ENCODE results near the gene DENND1C. TPM values are rescaled to one million over a fixed set of nuclear protein-coding genes. Genes with fewer than 3 reads are reported as not detected.
"Not testable (repeated sequence)": the region's sequence is repeated elsewhere in the genome, so short reads cannot be mapped to it uniquely, and the experiment has no call there.

Gene DENND1C
- total RNA-seq, 1 donor from 2014 or later: 0.78 TPM

GRCh38 chr19:6431891-6432290, 49.7 kb downstream of the DENND1C start:
- intact Hi-C loops (cut with DNase I): no loop called here
- DNase-seq (ENCODE audit: low spot score): no peak

- DNase-seq (ENCODE audit: low spot score): no peak
These were observed 52.0 kb downstream of the DENND1C start for GRCh38 chr19:6429419-6430221.

GRCh38 chr19:6428692-6429418, 52.7 kb downstream of the DENND1C start:
- DNase-seq (ENCODE audit: low spot score); intact Hi-C loops (cut with DNase I): not testable (repeated sequence)

More at GRCh38 chr19:6429419-6430221, 52.0 kb downstream of the DENND1C start:
- intact Hi-C loops (cut with DNase I): no loop called here

DNA sequence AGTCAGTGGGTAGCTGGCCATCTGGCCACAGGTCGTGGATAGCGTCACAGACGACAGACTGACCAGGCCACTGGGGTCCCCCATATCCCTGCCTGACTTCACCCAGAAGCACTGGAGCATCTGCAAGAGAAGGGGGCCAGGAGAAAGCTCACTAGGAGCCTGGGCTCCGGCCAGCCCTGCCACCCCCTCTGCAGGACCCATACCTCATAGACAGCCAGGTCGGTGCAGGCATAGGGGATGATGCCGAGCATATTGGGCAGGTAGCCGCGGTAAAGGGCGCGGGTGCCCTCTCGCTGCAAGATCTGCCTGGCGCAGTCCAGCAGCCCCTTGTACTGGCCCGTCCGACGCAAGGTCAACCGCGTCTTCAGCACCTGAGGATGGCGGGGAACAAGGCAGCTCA, 54.5 kb downstream of the DENND1C start:
- intact Hi-C loops (cut with DNase I): no loop called here
- no peak for DNase-seq (ENCODE audit: low spot score)

- DNase-seq (ENCODE audit: low spot score): no peak
- intact Hi-C loops (cut with DNase I): no loop called here
These were observed 55.6 kb downstream of the DENND1C start for GRCh38 chr19:6425732-6426620.

- DNase-seq (ENCODE audit: low spot score): peak; percentile 100
- intact Hi-C loops (cut with DNase I): loop anchor here (5.0 kb wide), 1 partner anchor 53 kb away; the partner anchor contains the start of gene ALKBH7
These were observed 56.5 kb downstream of the DENND1C start for GRCh38 chr19:6424939-6425731.

DNA sequence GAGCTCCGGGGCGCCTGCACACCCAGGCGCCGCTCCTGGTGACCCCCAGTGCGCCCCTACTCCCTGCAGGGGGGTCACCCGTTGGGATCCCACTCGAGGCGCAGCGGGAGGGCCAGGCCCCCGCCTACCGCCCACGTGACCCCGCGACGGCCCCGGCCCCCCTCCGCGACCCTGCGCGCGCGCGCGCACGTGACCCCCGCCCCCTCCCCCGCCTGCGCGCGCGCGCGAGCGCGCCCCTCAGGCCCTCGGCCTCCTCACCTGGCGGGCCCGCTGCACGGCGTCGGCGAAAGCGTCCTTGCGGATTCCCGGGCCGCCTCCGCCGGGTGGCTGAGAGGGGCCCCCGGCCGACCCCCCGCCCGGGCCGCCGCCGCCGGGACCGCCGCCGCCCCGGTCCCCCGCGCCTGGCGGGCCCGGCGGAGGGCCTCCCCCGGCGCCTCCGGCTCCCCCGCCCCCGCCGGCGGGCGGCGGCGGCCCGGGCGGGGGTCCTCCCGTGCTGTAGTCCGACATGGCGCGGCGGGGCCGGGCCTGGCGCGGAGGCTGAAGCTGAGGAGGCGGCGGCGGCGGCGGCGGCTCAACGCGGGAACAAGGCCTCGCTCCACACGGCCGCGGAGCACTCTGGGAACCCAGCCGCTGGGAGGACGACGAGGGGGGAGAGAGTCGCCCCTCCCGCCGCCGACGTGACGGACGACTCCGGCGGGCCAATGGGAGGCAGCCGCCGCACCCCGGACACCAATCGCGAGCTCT, 57.2 kb downstream of the DENND1C start, which contains the start of gene KHSRP:
KHSRP (minus strand) TSS at position 617 of the 744 bp plus-strand sequence; CDS start at position 507, 110 bp downstream.
- intact Hi-C loops (cut with DNase I): loop anchor here (5.0 kb wide), 1 partner anchor 52 kb away; the partner anchor contains the start of gene ALKBH7
- no peak for DNase-seq (ENCODE audit: low spot score)

GRCh38 chr19:6423499-6424194, 57.9 kb downstream of the DENND1C start:
- intact Hi-C loops (cut with DNase I): loop anchor here (5.0 kb wide), 1 partner anchor 51 kb away; the partner anchor contains the start of gene ALKBH7
- DNase-seq (ENCODE audit: low spot score): no peak

DNA sequence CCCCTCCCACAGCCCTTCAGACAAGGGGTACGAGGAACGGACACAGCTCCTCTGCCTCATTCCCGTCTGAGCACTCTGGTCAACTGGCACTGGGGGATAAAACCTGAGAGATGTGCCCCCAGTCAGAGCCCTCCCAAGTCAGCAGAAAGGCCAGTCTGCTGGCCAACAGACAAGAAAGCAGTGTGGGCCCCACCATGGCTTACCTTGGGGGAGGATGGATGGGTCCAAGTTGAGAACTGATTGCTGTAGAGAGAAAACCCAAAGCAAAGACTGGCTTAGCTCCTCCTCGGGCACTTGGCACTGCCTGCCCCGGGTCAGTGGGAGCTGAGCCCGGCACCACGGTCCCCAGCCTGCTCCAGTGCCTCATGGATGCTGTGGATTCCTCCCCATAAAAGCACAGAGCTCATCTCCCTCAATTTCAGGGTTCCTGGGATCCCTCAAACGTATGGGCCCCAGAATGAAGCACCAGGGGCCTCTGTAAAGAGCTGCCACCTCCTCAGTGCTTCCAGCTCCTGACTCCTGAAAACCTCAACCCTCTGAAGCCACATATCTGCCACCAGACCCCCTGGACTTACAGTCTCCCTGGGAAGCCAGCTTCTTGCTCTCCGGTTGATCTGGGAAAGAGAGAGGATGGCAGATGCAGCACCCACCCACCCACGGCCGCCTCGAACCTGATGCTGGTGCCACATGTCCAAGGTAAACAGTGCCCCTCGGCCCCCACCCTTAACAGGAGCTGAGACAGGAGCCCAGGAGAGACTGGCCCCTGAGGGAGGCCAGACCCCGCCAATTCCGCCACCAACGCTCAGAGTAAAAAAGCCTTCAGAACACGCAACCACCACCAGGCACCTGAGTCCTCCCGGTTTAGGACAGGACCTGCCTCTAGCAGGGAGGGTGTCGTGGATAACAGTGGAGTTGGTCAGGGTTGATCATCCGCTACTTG, 60.2 kb downstream of the DENND1C start:
- DNase-seq (ENCODE audit: low spot score): no peak
- intact Hi-C loops (cut with DNase I): loop anchor here (5.0 kb wide), 1 partner anchor 49 kb away; the partner anchor contains the start of gene ALKBH7

GRCh38 chr19:6418562-6418932, 63.0 kb downstream of the DENND1C start:
- intact Hi-C loops (cut with DNase I): no loop called here

DNA sequence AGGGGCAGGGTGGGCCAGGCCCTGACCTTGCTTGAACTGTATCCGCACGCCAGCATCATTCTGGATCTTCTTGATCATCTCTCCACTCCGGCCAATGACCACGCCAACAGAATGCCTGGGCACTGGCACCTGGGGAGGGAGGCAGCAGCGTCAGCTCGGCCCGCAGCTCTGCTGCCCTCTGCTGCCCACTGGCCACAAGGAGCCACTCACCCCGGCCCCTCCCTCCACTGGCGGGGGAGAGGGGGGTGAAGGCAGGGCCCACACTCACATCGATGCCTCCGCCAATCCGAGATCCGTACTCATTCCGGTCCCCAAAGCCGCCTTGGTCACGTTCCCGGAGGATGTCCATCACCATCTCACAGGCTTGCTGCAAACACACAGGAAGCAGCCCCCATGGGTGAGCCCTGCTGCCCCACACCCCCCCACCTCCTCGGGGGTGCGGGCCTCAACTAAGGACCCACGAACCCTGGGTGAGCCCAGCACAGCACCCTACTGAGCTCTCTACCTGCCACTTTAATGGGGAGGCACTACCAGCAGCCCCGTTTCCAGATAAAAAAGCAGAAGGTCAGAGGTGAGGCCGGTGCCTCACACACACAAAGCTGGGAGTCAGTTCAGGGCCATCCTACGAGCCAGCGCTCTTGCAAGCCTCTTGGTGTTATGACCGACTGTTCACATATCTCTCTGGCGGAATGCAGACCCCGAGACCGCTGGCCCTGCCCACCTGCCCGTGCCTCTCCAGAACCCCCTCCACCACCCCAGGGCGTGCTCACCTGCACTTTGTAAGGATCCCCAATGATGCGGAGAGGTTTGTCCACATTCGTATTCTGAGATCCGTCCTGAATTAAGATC, 63.6 kb downstream of the DENND1C start:
- intact Hi-C loops (cut with DNase I): no loop called here
- no peak for DNase-seq (ENCODE audit: low spot score)

More at GRCh38 chr19:6418562-6418932, 63.0 kb downstream of the DENND1C start:
- DNase-seq (ENCODE audit: low spot score): no peak

Data from cardiac septum (tissue), 1 donor.